HEK293 (cell line): ENCODE data around the gene CDK9.

ENCODE experiments used
- CTCF ChIA-PET: fragments of 350-600 bp; formaldehyde crosslinking; extraction: SDS; loops from one replicate; lab custom pipeline; 2021; ENCODE audit warnings: antibody characterized with exemption; lab: Yijun Ruan, JAX
- POLR2A ChIA-PET: fragments of 300-600 bp; formaldehyde crosslinking; extraction: SDS; loops from one replicate; lab custom pipeline; 2020; ENCODE audit warnings: antibody characterized with exemption, inconsistent platforms; lab: Yijun Ruan, JAX
- H3K27ac ChIP-seq: fragments of 200-500 bp; sonication (Bioruptor generic); 2 replicates; pipeline ENCODE4 v1.5.1; 2014; ENCODE audit warnings: low read depth, low read length, control low read depth, inconsistent platforms; ENCODE audit errors: extremely low read depth
- H3K36me3 ChIP-seq, 2 experiments: fragments of 200-500 bp in 1 of 2; sonication (Bioruptor generic) in 1 of 2; 1 replicate in 1 of 2; 2 replicates in 1 of 2; pipeline ENCODE4 v1.5.1; 2014 to 2017; ENCODE audit warnings: inconsistent platforms in 2 of 2, low read length in 2 of 2; ENCODE audit not compliant: control insufficient read depth in 2 of 2, insufficient read depth in 1 of 2
- H3K4me1 ChIP-seq: fragments of 200-500 bp; sonication (Bioruptor generic); 2 replicates; pipeline ENCODE4 v1.5.1; 2014; ENCODE audit warnings: mild to moderate bottlenecking, low read length, inconsistent platforms; ENCODE audit not compliant: control insufficient read depth, insufficient read depth
- H3K4me3 ChIP-seq: 2 replicates; pipeline ENCODE4 v1.5.1; 2011; ENCODE audit warnings: low read depth, mild to moderate bottlenecking, control low read depth, low read length, moderate library complexity
- H3K9me3 ChIP-seq: fragments of 200-500 bp; sonication (Bioruptor generic); 2 replicates; pipeline ENCODE4 v1.5.1; 2014; ENCODE audit warnings: low read depth, low read length, inconsistent platforms; ENCODE audit not compliant: control insufficient read depth, insufficient read depth
- EGR2 ChIP-seq: fragments of 450-650 bp; formaldehyde crosslinking; IDR thresholded peaks from 2 replicates; pipeline ENCODE4 v1.5.1; 2016; ENCODE audit warnings: low read depth, missing biosample characterization, missing genetic modification characterization
- GLI2 ChIP-seq: fragments of 450-650 bp; formaldehyde crosslinking; IDR thresholded peaks from 2 replicates; pipeline ENCODE4; 2017; ENCODE audit warnings: missing biosample characterization, missing genetic modification characterization, low read depth, borderline replicate concordance
- KLF16 ChIP-seq: fragments of 450-650 bp; formaldehyde crosslinking; IDR thresholded peaks from 2 replicates; pipeline ENCODE4 v1.5.1; 2017; ENCODE audit warnings: missing biosample characterization, missing genetic modification characterization
- KLF7 ChIP-seq: fragments of 450-650 bp; formaldehyde crosslinking; IDR thresholded peaks from 2 replicates; pipeline ENCODE4 v1.5.1; 2016; ENCODE audit warnings: missing biosample characterization, missing genetic modification characterization, borderline replicate concordance
- YY1 ChIP-seq: fragments of 450-650 bp; formaldehyde crosslinking; IDR thresholded peaks from 2 replicates; pipeline ENCODE4 v1.5.1; 2018; ENCODE audit warnings: missing biosample characterization, missing genetic modification characterization
- ZNF112 ChIP-seq: fragments of 450-650 bp; formaldehyde crosslinking; IDR thresholded peaks from 2 replicates; pipeline ENCODE4 v1.5.0; 2017; ENCODE audit warnings: missing biosample characterization, missing genetic modification characterization
- ZNF211 ChIP-seq: fragments of 450-650 bp; formaldehyde crosslinking; IDR thresholded peaks from 2 replicates; pipeline ENCODE4 v1.5.1; 2016; ENCODE audit warnings: low read depth, missing biosample characterization, missing genetic modification characterization
- ZNF292 ChIP-seq: fragments of 450-650 bp; formaldehyde crosslinking; IDR thresholded peaks from 2 replicates; pipeline ENCODE4 v1.5.1; 2016; ENCODE audit warnings: low read depth, missing biosample characterization, missing genetic modification characterization, borderline replicate concordance
- ZNF37A ChIP-seq: fragments of 450-650 bp; IDR thresholded peaks from 2 replicates; pipeline ENCODE4 v1.5.1; 2018; ENCODE audit warnings: missing biosample characterization, missing genetic modification characterization
- ZNF529 ChIP-seq: fragments of 450-650 bp; formaldehyde crosslinking; IDR thresholded peaks from 2 replicates; pipeline ENCODE4 v1.5.1; 2017; ENCODE audit warnings: missing genetic modification characterization, missing biosample characterization; ENCODE audit not compliant: insufficient replicate concordance
- ZNF530 ChIP-seq: fragments of 450-650 bp; formaldehyde crosslinking; IDR thresholded peaks from 2 replicates; pipeline ENCODE4 v1.5.1; 2016; ENCODE audit warnings: low read depth, missing biosample characterization, missing genetic modification characterization
- ZNF629 ChIP-seq: fragments of 450-650 bp; formaldehyde crosslinking; IDR thresholded peaks from 2 replicates; pipeline ENCODE4 v1.5.1; 2017; ENCODE audit warnings: missing biosample characterization, missing genetic modification characterization
- ZNF677 ChIP-seq: fragments of 450-650 bp; IDR thresholded peaks from 2 replicates; pipeline ENCODE4 v1.5.0; 2018; ENCODE audit warnings: missing biosample characterization, mild to moderate bottlenecking, missing genetic modification characterization, moderate library complexity
- ZNF792 ChIP-seq: fragments of 450-650 bp; formaldehyde crosslinking; IDR thresholded peaks from 2 replicates; pipeline ENCODE4 v1.5.1; 2016; ENCODE audit warnings: missing biosample characterization, missing genetic modification characterization
- ZNF843 ChIP-seq: fragments of 450-650 bp; formaldehyde crosslinking; IDR thresholded peaks from 2 replicates; pipeline ENCODE4 v1.5.1; 2016; ENCODE audit warnings: missing biosample characterization, missing genetic modification characterization
- TF ChIP-seq, protein P1 (sequence below): fragments of 450-650 bp; formaldehyde crosslinking; IDR thresholded peaks from 2 replicates; pipeline ENCODE4 v1.5.1; 2016; ENCODE audit warnings: missing biosample characterization, missing genetic modification characterization
- TF ChIP-seq, protein P2 (sequence below): fragments of 450-650 bp; formaldehyde crosslinking; IDR thresholded peaks from 2 replicates; pipeline ENCODE4 v1.5.1; 2017; ENCODE audit warnings: missing biosample characterization, missing genetic modification characterization
- TF ChIP-seq, protein P3 (sequence below): fragments of 450-650 bp; formaldehyde crosslinking; IDR thresholded peaks from 2 replicates; pipeline ENCODE4 v1.5.1; 2016; ENCODE audit warnings: missing biosample characterization, missing genetic modification characterization

The CDK9 gene

GRCh38 chr9:127790094-127790855 is 4.4 kb downstream of the CDK9 start:
- POLR2A ChIA-PET: no interaction called here
- TF ChIP-seq EGR2 (tag by site-specific recombination): no peak
- TF ChIP-seq ZNF843 (tag by site-specific recombination): no peak
- no peak for TF ChIP-seq ZNF211
- no peak overlapping the region for H3K4me3 ChIP-seq
- CTCF ChIA-PET: interaction anchor here (0.7 to 6.2 kb wide), 3 partner anchors 12 to 80 kb away, joined by 3 to 44 read pairs (median 4); partner anchors contain the start of gene SH2D3C
- peaks cover 16 to 67% of the 10 kb centered on the region in 2 experiments for H3K36me3 ChIP-seq
- no peak overlapping the region for H3K27ac ChIP-seq
- no peaks in the 10 kb centered on the region for H3K9me3 ChIP-seq
- no peaks in the 10 kb centered on the region for H3K4me1 ChIP-seq

GRCh38 chr9:127791085-127791484 is 5.3 kb downstream of the CDK9 start:
- ChIA-PET POLR2A (interaction anchor here (3.0 kb wide), 1 partner anchor 11 kb away, joined by 28 read pairs; the partner anchor contains the start of gene FPGS), CTCF (no interaction called here)
- Histone ChIP-seq H3K36me3 (peaks cover 16 to 67% of the 10 kb centered on the region in 2 experiments), H3K27ac (no peak overlapping the region), H3K4me1 (no peaks in the 10 kb centered on the region), H3K4me3 (no peak overlapping the region), H3K9me3 (no peaks in the 10 kb centered on the region)
- TF ChIP-seq YY1: no peak
- TF ChIP-seq, protein P1, sequence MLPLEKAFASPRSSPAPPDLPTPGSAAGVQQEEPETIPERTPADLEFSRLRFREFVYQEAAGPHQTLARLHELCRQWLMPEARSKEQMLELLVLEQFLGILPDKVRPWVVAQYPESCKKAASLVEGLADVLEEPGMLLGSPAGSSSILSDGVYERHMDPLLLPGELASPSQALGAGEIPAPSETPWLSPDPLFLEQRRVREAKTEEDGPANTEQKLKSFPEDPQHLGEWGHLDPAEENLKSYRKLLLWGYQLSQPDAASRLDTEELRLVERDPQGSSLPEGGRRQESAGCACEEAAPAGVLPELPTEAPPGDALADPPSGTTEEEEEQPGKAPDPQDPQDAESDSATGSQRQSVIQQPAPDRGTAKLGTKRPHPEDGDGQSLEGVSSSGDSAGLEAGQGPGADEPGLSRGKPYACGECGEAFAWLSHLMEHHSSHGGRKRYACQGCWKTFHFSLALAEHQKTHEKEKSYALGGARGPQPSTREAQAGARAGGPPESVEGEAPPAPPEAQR (tag by site-specific recombination): no peak
- TF ChIP-seq KLF7 (tag by site-specific recombination): no peak
- TF ChIP-seq, protein P2, sequence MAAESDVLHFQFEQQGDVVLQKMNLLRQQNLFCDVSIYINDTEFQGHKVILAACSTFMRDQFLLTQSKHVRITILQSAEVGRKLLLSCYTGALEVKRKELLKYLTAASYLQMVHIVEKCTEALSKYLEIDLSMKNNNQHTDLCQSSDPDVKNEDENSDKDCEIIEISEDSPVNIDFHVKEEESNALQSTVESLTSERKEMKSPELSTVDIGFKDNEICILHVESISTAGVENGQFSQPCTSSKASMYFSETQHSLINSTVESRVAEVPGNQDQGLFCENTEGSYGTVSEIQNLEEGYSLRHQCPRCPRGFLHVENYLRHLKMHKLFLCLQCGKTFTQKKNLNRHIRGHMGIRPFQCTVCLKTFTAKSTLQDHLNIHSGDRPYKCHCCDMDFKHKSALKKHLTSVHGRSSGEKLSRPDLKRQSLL (tag by site-specific recombination): no peak
- TF ChIP-seq ZNF629 (tag by site-specific recombination): no peak

DNA sequence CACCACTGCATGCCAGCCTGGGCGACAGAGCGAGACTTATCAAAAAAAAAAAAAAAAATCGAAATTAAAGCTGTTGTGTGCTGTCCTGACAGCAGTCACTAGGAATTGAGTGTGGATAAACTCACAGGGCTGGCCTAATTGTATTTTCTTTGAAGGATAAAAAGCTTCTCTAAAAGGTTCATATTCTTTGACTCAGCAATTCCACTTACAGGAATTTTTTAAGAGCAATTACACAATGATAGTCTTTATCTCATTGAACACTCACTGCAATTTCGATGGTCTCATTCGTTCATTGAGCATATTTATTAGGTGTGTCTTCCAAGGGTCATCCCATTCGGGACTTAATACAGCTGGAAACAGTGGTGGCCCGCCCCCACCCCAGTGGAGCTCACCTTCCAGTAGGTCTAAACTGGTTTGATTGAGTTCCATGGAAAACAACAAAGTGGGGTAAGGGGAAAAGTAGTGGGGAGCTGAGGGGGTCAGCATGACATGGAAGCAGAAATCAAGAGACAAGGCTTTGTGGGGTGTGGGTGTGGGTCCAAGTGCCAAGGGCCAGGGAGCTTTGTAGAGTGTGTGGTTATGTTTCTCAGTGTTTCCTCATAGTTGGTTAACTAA is 6.7 kb downstream of the CDK9 start:
- ChIA-PET CTCF (interaction anchor here (0.6 to 1.7 kb wide), 7 partner anchors 8 to 325 kb away, joined by 3 to 8 read pairs (median 4); partner anchors contain the start of gene TOR2A), POLR2A (interaction anchor here (0.6 to 3.0 kb wide), 9 partner anchors 10 to 395 kb away, joined by 3 to 28 read pairs (median 4); partner anchors contain the start of genes FPGS and TOR2A)
- Histone ChIP-seq H3K9me3 (no peaks in the 10 kb centered on the region), H3K36me3 (peaks cover 16 to 59% of the 10 kb centered on the region in 2 experiments), H3K4me1 (no peaks in the 10 kb centered on the region), H3K4me3 (no peak overlapping the region), H3K27ac (no peak overlapping the region)
- TF ChIP-seq GLI2 (tag by site-specific recombination): no peak
- no peak for TF ChIP-seq ZNF677 (tag by site-specific recombination)
- no peak for TF ChIP-seq ZNF37A (tag by site-specific recombination)
- no peak for TF ChIP-seq ZNF292 (tag by site-specific recombination)
- TF ChIP-seq ZNF530 (tag by site-specific recombination): no peak
- TF ChIP-seq, protein P3, sequence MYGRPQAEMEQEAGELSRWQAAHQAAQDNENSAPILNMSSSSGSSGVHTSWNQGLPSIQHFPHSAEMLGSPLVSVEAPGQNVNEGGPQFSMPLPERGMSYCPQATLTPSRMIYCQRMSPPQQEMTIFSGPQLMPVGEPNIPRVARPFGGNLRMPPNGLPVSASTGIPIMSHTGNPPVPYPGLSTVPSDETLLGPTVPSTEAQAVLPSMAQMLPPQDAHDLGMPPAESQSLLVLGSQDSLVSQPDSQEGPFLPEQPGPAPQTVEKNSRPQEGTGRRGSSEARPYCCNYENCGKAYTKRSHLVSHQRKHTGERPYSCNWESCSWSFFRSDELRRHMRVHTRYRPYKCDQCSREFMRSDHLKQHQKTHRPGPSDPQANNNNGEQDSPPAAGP (tag by site-specific recombination): no peak
- TF ChIP-seq ZNF112 (tag by site-specific recombination): no peak
- no peak for TF ChIP-seq ZNF792
- TF ChIP-seq KLF16 (tag by site-specific recombination): no peak
- TF ChIP-seq ZNF529: no peak
